Neural cell (in vitro differentiated cells): ENCODE results near the gene MAP4K4. TPM values are rescaled to one million over a fixed set of nuclear protein-coding genes. Genes with fewer than 3 reads are reported as not detected.
A peak's percentile ranks its signal among the peaks of the same experiment; 100 is the strongest.

Source experiments
- H2AFZ ChIP-seq: fragments of 200-600, 300-800 bp; sonication (generic), shearing (Covaris generic); 2 replicates; pipeline ENCODE4 v1.6.0; 2014; ENCODE audit warnings: low read depth, mild to moderate bottlenecking, antibody characterized with exemption, low read length, moderate library complexity
- H3F3A ChIP-seq: fragments of 200-600 bp; shearing (Covaris generic); 2 replicates; pipeline ENCODE4 v1.6.1; 2016; ENCODE audit warnings: mild to moderate bottlenecking, moderate library complexity, mixed read lengths, antibody characterized with exemption, low read length; ENCODE audit not compliant: insufficient read depth, poor library complexity, severe bottlenecking
- H3K27ac ChIP-seq: fragments of 200-600, 300-800 bp; sonication (generic), shearing (Covaris generic); 2 replicates; pipeline ENCODE4 v1.5.1; 2014; ENCODE audit warnings: mild to moderate bottlenecking, low read length, moderate library complexity
- H3K27me3 ChIP-seq: fragments of 300-800, 200-600 bp; sonication (generic), shearing (Covaris generic); 2 replicates; pipeline ENCODE4 v1.6.0; 2014; ENCODE audit warnings: mild to moderate bottlenecking, low read depth, low read length, moderate library complexity; ENCODE audit not compliant: insufficient read depth
- H3K36me3 ChIP-seq: fragments of 300-800, 200-600 bp; sonication (generic), shearing (Covaris generic); 2 replicates; pipeline ENCODE4 v1.5.1; 2014; ENCODE audit warnings: mild to moderate bottlenecking, antibody characterized with exemption, low read length, moderate library complexity; ENCODE audit not compliant: insufficient read depth
- H3K4me2 ChIP-seq: fragments of 300-800, 200-600 bp; sonication (generic), shearing (Covaris generic); 2 replicates; pipeline ENCODE4 v1.6.0; 2014; ENCODE audit warnings: mild to moderate bottlenecking, low read length
- H3K4me3 ChIP-seq: fragments of 300-800, 200-600 bp; sonication (generic), shearing (Covaris generic); 2 replicates; pipeline ENCODE4 v1.5.1; 2014; ENCODE audit warnings: mild to moderate bottlenecking, low read length, moderate library complexity
- H3K79me2 ChIP-seq: fragments of 200-600 bp; shearing (Covaris generic); replicated peaks from 2 replicates; pipeline ENCODE4 v1.6.0; 2014; ENCODE audit warnings: mild to moderate bottlenecking, low read length, moderate library complexity; ENCODE audit not compliant: insufficient read depth
- H3K9ac ChIP-seq: fragments of 300-800, 200-600 bp; sonication (generic), shearing (Covaris generic); 2 replicates; pipeline ENCODE4 v1.6.1; 2016; ENCODE audit warnings: mild to moderate bottlenecking, low read length, mixed read lengths
- H3K9me2 ChIP-seq: fragments of 200-600 bp; shearing (Covaris generic); 2 replicates; pipeline ENCODE4 v1.6.1; 2016; ENCODE audit warnings: mild to moderate bottlenecking, low read length, mixed read lengths; ENCODE audit not compliant: insufficient read depth
- H3K9me3 ChIP-seq: fragments of 200-600, 300-800 bp; sonication (generic), shearing (Covaris generic); 2 replicates; pipeline ENCODE4 v1.6.1; 2016; ENCODE audit warnings: mild to moderate bottlenecking, mixed run types, low read length, moderate library complexity, mixed read lengths
- H4K20me1 ChIP-seq: fragments of 200-600 bp; shearing (Covaris generic); 2 replicates; pipeline ENCODE4 v1.6.1; 2016; ENCODE audit warnings: mild to moderate bottlenecking, mixed run types; ENCODE audit not compliant: insufficient read depth
- CTCF ChIP-seq: fragments of 450-650 bp; IDR thresholded peaks from 2 replicates; pipeline ENCODE4 v1.5.1; 2014; ENCODE audit warnings: antibody characterized with exemption, mild to moderate bottlenecking, moderate library complexity; ENCODE audit not compliant: poor library complexity, severe bottlenecking
- EP300 ChIP-seq: fragments of 450-650 bp; conservative IDR thresholded peaks from 2 replicates; pipeline ENCODE4 v1.6.1; 2014; ENCODE audit warnings: antibody characterized with exemption, mild to moderate bottlenecking, moderate library complexity; ENCODE audit not compliant: poor library complexity, severe bottlenecking
- EZH2 ChIP-seq: fragments of 200-600, 300-800 bp; shearing (Covaris generic), sonication (generic); IDR thresholded peaks from 2 replicates; pipeline ENCODE4 v1.6.1; 2014; ENCODE audit warnings: antibody characterized with exemption, low read length, borderline replicate concordance, mild to moderate bottlenecking; ENCODE audit not compliant: insufficient read depth, poor library complexity, severe bottlenecking
- MXI1 ChIP-seq: fragments of 450-650 bp; conservative IDR thresholded peaks from 2 replicates; pipeline ENCODE4 v1.6.1; 2014; ENCODE audit warnings: antibody characterized with exemption, mild to moderate bottlenecking; ENCODE audit not compliant: poor library complexity, severe bottlenecking
- POLR2AphosphoS5 ChIP-seq: IDR thresholded peaks from 2 replicates; pipeline ENCODE4 v1.6.1; 2012
- RAD21 ChIP-seq: fragments of 450-650 bp; conservative IDR thresholded peaks from 2 replicates; pipeline ENCODE4 v1.6.1; 2014; ENCODE audit warnings: antibody characterized with exemption, mild to moderate bottlenecking, moderate library complexity
- REST ChIP-seq: IDR thresholded peaks from 2 replicates; pipeline ENCODE4 v1.6.1; 2012; ENCODE audit warnings: borderline replicate concordance
- SMC3 ChIP-seq: fragments of 450-650 bp; conservative IDR thresholded peaks from 2 replicates; pipeline ENCODE4 v1.6.1; 2014; ENCODE audit warnings: antibody characterized with exemption, mild to moderate bottlenecking, moderate library complexity; ENCODE audit not compliant: poor library complexity
- TAF1 ChIP-seq: IDR thresholded peaks from 2 replicates; pipeline ENCODE4 v1.6.1; 2012; ENCODE audit warnings: low read depth
- polyA plus RNA-seq: library from polyadenylated mRNA; depleted of rRNA; stranded (reverse); fragments of >200 nt; gene quantifications from 2 replicates; pipeline ENCODE4 v1.2.3, GENCODE V29; 2014

Gene MAP4K4
- polyA plus RNA-seq, 1 donor from 2014 or later = 125 TPM

- Histone ChIP-seq H3K36me3 (no peaks in the 10 kb centered on the region), H3K9me3 (no peaks in the 10 kb centered on the region), H3K9ac (no peak overlapping the region), H3K79me2 (peaks cover 90% of the 10 kb centered on the region), H3K4me3 (peak overlapping the region; percentile 24), H3K27me3 (no peaks in the 10 kb centered on the region), H3K27ac (peak overlapping the region; percentile 20), H3K4me2 (no peak overlapping the region), H3K9me2 (no peaks in the 10 kb centered on the region), H3F3A (no peaks in the 10 kb centered on the region), H4K20me1 (peaks cover 25% of the 10 kb centered on the region), H2AFZ (no peak overlapping the region)
- TF ChIP-seq CTCF = no peak
- TF ChIP-seq EZH2 = no peak
Observed at GRCh38 chr2:101788565-101788964, 91.1 kb downstream of the MAP4K4 start.

GRCh38 chr2:101788995-101789970 lies 91.8 kb downstream of the MAP4K4 start:
- no peaks in the 10 kb centered on the region for H3K27me3 ChIP-seq
- no peak overlapping the region for H3K9ac ChIP-seq
- no peaks in the 10 kb centered on the region for H3K9me3 ChIP-seq
- TF ChIP-seq EZH2 (no peak), REST (peak; percentile 27)
- no peaks in the 10 kb centered on the region for H3K9me2 ChIP-seq
- H3K4me2 ChIP-seq = no peak overlapping the region
- H3F3A ChIP-seq = no peaks in the 10 kb centered on the region
- H4K20me1 ChIP-seq = peaks cover 25% of the 10 kb centered on the region
- no peaks in the 10 kb centered on the region for H3K36me3 ChIP-seq
- H2AFZ ChIP-seq = no peak overlapping the region
- peak overlapping the region; percentile 24 for H3K4me3 ChIP-seq
- H3K79me2 ChIP-seq = peaks cover 83% of the 10 kb centered on the region
- H3K27ac ChIP-seq = peak overlapping the region; percentile 20

GRCh38 chr2:101790416-101790815 lies 92.9 kb downstream of the MAP4K4 start:
- Histone ChIP-seq H3F3A (no peaks in the 10 kb centered on the region), H3K4me3 (no peak overlapping the region), H3K9me3 (no peaks in the 10 kb centered on the region), H3K27ac (no peak overlapping the region), H3K27me3 (no peaks in the 10 kb centered on the region), H3K4me2 (no peak overlapping the region), H4K20me1 (peaks cover 19% of the 10 kb centered on the region), H3K79me2 (peaks cover 75% of the 10 kb centered on the region), H3K9me2 (no peaks in the 10 kb centered on the region), H3K36me3 (no peaks in the 10 kb centered on the region), H3K9ac (no peak overlapping the region), H2AFZ (no peak overlapping the region)
- TF ChIP-seq EZH2 (no peak), MXI1 (no peak), CTCF (no peak), REST (no peak), POLR2AphosphoS5 (no peak), TAF1 (no peak), SMC3 (no peak), EP300 (no peak), RAD21 (no peak)
